ENCODE results near the gene ACAA2. TPM values are rescaled to one million over a fixed set of nuclear protein-coding genes. Genes with fewer than 3 reads are reported as not detected.

Gene ACAA2
- total RNA-seq, 1 donor from 2014 or later = 287 TPM

- peak; percentile 90 for TF ChIP-seq CTCF (IDR thresholded peaks at IDR 0.05; ENCODE audit: borderline replicate concordance)
These were observed 45.1 kb upstream of the ACAA2 start for GRCh38 chr18:49858309-49859020.

GRCh38 chr18:49857708-49858107 is 44.4 kb upstream of the ACAA2 start:
- H3K36me3 ChIP-seq = no peaks in the 10 kb centered on the region
- no peak for TF ChIP-seq CTCF (IDR thresholded peaks at IDR 0.05; ENCODE audit: borderline replicate concordance)
- DNase-seq = no peak
- no peak overlapping the region for H3K27ac ChIP-seq (replicated peaks)
- intact Hi-C loops (cut with micrococcal nuclease) = loop anchor here (5.0 kb wide), 1 partner anchor 295 kb away; the partner anchor contains the start of gene LIPG
- peaks cover 2% of the 10 kb centered on the region for H3K27me3 ChIP-seq (ENCODE audit: low read depth)
- no peak overlapping the region for H3K4me3 ChIP-seq
- peaks cover 3% of the 10 kb centered on the region for H3K4me1 ChIP-seq
- no peaks in the 10 kb centered on the region for H3K9me3 ChIP-seq (replicated peaks)

More at GRCh38 chr18:49858309-49859020, 45.1 kb upstream of the ACAA2 start:
- peaks cover 9% of the 10 kb centered on the region for H3K27me3 ChIP-seq (ENCODE audit: low read depth)
- H3K4me1 ChIP-seq = peaks cover 3% of the 10 kb centered on the region
- no peak overlapping the region for H3K27ac ChIP-seq (replicated peaks)
- no peaks in the 10 kb centered on the region for H3K36me3 ChIP-seq
- intact Hi-C loops (cut with micrococcal nuclease) = loop anchor here (5.0 kb wide), 1 partner anchor 296 kb away; the partner anchor contains the start of gene LIPG
- peak; percentile 55 for DNase-seq
- no peaks in the 10 kb centered on the region for H3K9me3 ChIP-seq (replicated peaks)
- no peak overlapping the region for H3K4me3 ChIP-seq

- peaks cover 3% of the 10 kb centered on the region for H3K4me1 ChIP-seq
- H3K27ac ChIP-seq (replicated peaks) = no peak overlapping the region
- intact Hi-C loops (cut with micrococcal nuclease) = loop anchor here (5.0 kb wide), 1 partner anchor 294 kb away; the partner anchor contains the start of gene LIPG
- no peak overlapping the region for H3K4me3 ChIP-seq
- no peak for DNase-seq
- no peaks in the 10 kb centered on the region for H3K9me3 ChIP-seq (replicated peaks)
- no peaks in the 10 kb centered on the region for H3K36me3 ChIP-seq
- TF ChIP-seq CTCF (IDR thresholded peaks at IDR 0.05; ENCODE audit: borderline replicate concordance) = no peak
- peaks cover 6% of the 10 kb centered on the region for H3K27me3 ChIP-seq (ENCODE audit: low read depth)
These were observed 43.2 kb upstream of the ACAA2 start for GRCh38 chr18:49856496-49856895.

GRCh38 chr18:49855711-49856415 is 42.5 kb upstream of the ACAA2 start:
- Histone ChIP-seq H3K9me3 (replicated peaks) (no peaks in the 10 kb centered on the region), H3K27ac (replicated peaks) (no peak overlapping the region), H3K4me1 (peaks cover 3% of the 10 kb centered on the region), H3K4me3 (no peak overlapping the region), H3K36me3 (no peaks in the 10 kb centered on the region), H3K27me3 (ENCODE audit: low read depth) (peaks cover 6% of the 10 kb centered on the region)
- TF ChIP-seq CTCF (IDR thresholded peaks at IDR 0.05; ENCODE audit: borderline replicate concordance) = no peak
- no peak for DNase-seq
- intact Hi-C loops (cut with micrococcal nuclease) = loop anchor here (5.0 kb wide), 1 partner anchor 294 kb away; the partner anchor contains the start of gene LIPG

DNA sequence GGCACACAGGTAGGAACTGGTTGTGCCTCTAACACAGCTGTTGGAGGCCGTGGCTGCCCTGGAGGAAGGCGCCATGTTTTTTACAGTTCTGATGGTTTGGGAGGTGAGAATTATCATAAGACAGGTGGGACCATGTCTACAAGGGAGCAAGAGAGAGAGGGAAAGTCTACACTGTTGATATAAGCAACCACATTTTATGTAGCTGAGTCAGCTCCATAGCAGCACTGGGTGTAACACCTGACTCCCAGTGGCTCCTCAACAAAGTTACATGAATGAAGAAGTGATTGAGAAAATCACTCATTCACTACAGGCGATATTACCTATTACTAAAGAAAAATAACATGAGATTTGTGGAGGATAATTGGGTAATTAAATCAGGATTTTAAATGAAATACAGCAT is 41.3 kb upstream of the ACAA2 start:
- intact Hi-C loops (cut with micrococcal nuclease) = loop anchor here (5.0 kb wide), 1 partner anchor 292 kb away; the partner anchor contains the start of gene LIPG
- Histone ChIP-seq H3K27ac (replicated peaks) (no peak overlapping the region), H3K4me3 (no peak overlapping the region), H3K4me1 (peaks cover 3% of the 10 kb centered on the region), H3K9me3 (replicated peaks) (no peaks in the 10 kb centered on the region), H3K27me3 (ENCODE audit: low read depth) (peaks cover 18% of the 10 kb centered on the region), H3K36me3 (no peaks in the 10 kb centered on the region)
- DNase-seq = no peak
- no peak for TF ChIP-seq CTCF (IDR thresholded peaks at IDR 0.05; ENCODE audit: borderline replicate concordance)

Data from left ventricle myocardium inferior (tissue), 1 donor.